Adrenal gland (tissue), 5 donors: ENCODE measurements around the gene MGMT.

Source experiments
- POLR2A ChIP-seq, 2 donors: fragments of 450-650 bp; IDR thresholded peaks; one replicate each; pipeline ENCODE4 v1.6.1; 2017; ENCODE audit warnings: antibody characterized with exemption in 2 of 2, mild to moderate bottlenecking in 2 of 2, moderate library complexity in 1 of 2
- TF ChIP-seq, protein P1 (sequence below), 6 experiments: fragments of 450-650 bp in 4 of 6; fragments of 200-600 bp in 2 of 6; sonication (generic) in 1 of 6; IDR thresholded peaks; 1 replicate in 5 of 6; 2 replicates in 1 of 6; pipeline versions ENCODE4 v1.5.1 to v1.8.0; 2016 to 2021; ENCODE audit warnings: antibody characterized with exemption in 6 of 6, mild to moderate bottlenecking in 2 of 6, moderate library complexity in 1 of 6
- donor health status: DM: no; HTN: no; CAD: no.

GRCh38 chr10:129764901-129765663, 298.0 kb downstream of the MGMT start:
- no peak for TF ChIP-seq POLR2A (IDR thresholded peaks at IDR 0.05)
- TF ChIP-seq, protein P1, sequence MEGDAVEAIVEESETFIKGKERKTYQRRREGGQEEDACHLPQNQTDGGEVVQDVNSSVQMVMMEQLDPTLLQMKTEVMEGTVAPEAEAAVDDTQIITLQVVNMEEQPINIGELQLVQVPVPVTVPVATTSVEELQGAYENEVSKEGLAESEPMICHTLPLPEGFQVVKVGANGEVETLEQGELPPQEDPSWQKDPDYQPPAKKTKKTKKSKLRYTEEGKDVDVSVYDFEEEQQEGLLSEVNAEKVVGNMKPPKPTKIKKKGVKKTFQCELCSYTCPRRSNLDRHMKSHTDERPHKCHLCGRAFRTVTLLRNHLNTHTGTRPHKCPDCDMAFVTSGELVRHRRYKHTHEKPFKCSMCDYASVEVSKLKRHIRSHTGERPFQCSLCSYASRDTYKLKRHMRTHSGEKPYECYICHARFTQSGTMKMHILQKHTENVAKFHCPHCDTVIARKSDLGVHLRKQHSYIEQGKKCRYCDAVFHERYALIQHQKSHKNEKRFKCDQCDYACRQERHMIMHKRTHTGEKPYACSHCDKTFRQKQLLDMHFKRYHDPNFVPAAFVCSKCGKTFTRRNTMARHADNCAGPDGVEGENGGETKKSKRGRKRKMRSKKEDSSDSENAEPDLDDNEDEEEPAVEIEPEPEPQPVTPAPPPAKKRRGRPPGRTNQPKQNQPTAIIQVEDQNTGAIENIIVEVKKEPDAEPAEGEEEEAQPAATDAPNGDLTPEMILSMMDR (IDR thresholded peaks at IDR 0.05), result no peak
